PFSK-1 (cell line): ENCODE results near the gene COL9A3.

Experiments used
- FOXP2 ChIP-seq: optimal IDR thresholded peaks from 2 replicates; pipeline ENCODE3; 2011; ENCODE audit warnings: borderline replicate concordance, control low read depth, inconsistent platforms; ENCODE audit not compliant: insufficient read depth; ENCODE audit errors: extremely low read length, extremely low read depth
- POLR2AphosphoS5 ChIP-seq: IDR thresholded peaks from 2 replicates; pipeline ENCODE4 v1.6.1; 2012; ENCODE audit warnings: low read depth, mild to moderate bottlenecking, control low read depth, low read length, moderate library complexity
- REST ChIP-seq, 2 experiments: IDR thresholded peaks; 2 replicates each; pipeline versions ENCODE4 v1.6.1 to v1.8.0; 2011 to 2012; ENCODE audit warnings: low read depth in 2 of 2, low read length in 2 of 2, control low read depth in 1 of 2, inconsistent platforms in 1 of 2, mild to moderate bottlenecking in 1 of 2, moderate library complexity in 1 of 2; ENCODE audit not compliant: insufficient read depth in 1 of 2
- SIN3A ChIP-seq: IDR thresholded peaks from 2 replicates; pipeline ENCODE4 v1.6.1; 2012; ENCODE audit warnings: mild to moderate bottlenecking, low read length, moderate library complexity, borderline replicate concordance; ENCODE audit not compliant: insufficient read depth
- TAF1 ChIP-seq: IDR thresholded peaks from 2 replicates; pipeline ENCODE4 v1.6.1; 2012; ENCODE audit warnings: low read length, control low read depth, borderline replicate concordance; ENCODE audit not compliant: insufficient read depth

COL9A3 gene

GRCh38 chr20:62807444-62808210 is 9.2 kb upstream of the COL9A3 start:
- TF ChIP-seq TAF1 = no peak
- no peak for TF ChIP-seq SIN3A
- no peak for TF ChIP-seq FOXP2
- TF ChIP-seq POLR2AphosphoS5 = no peak
- no peak for TF ChIP-seq REST (IDR thresholded peaks at IDR 0.05; ENCODE audit: insufficient read depth in 1 of 2, low read depth in 2 of 2, low read length in 2 of 2)

GRCh38 chr20:62808211-62808865 is 8.5 kb upstream of the COL9A3 start:
- TF ChIP-seq TAF1 = no peak

- TF ChIP-seq REST (IDR thresholded peaks at IDR 0.05; ENCODE audit: insufficient read depth in 1 of 2, low read depth in 2 of 2, low read length in 2 of 2) (no peak), SIN3A (no peak), POLR2AphosphoS5 (no peak), TAF1 (no peak), FOXP2 (no peak)
Observed at GRCh38 chr20:62809530-62810428, 7.1 kb upstream of the COL9A3 start.

- TF ChIP-seq TAF1 (no peak), SIN3A (no peak)
Observed at GRCh38 chr20:62811320-62811719, 5.5 kb upstream of the COL9A3 start.

- TF ChIP-seq SIN3A = no peak
- TF ChIP-seq POLR2AphosphoS5 = no peak
- TF ChIP-seq TAF1 = no peak
- no peak for TF ChIP-seq FOXP2
- TF ChIP-seq REST (IDR thresholded peaks at IDR 0.05; ENCODE audit: insufficient read depth in 1 of 2, low read depth in 2 of 2, low read length in 2 of 2) = no peak
Observed at GRCh38 chr20:62811720-62812119, 5.1 kb upstream of the COL9A3 start.

GRCh38 chr20:62812181-62812906 is 4.5 kb upstream of the COL9A3 start:
- TF ChIP-seq REST (IDR thresholded peaks at IDR 0.05; ENCODE audit: insufficient read depth in 1 of 2, low read depth in 2 of 2, low read length in 2 of 2) (no peak), POLR2AphosphoS5 (no peak), FOXP2 (no peak), SIN3A (no peak), TAF1 (no peak)
